ENCODE results near the gene TMEM200A. TPM values are rescaled to one million over a fixed set of nuclear protein-coding genes. Genes with fewer than 3 reads are reported as not detected.

Gene TMEM200A
- total RNA-seq = 43.1 and 49.2 TPM in 2 replicates

DNA sequence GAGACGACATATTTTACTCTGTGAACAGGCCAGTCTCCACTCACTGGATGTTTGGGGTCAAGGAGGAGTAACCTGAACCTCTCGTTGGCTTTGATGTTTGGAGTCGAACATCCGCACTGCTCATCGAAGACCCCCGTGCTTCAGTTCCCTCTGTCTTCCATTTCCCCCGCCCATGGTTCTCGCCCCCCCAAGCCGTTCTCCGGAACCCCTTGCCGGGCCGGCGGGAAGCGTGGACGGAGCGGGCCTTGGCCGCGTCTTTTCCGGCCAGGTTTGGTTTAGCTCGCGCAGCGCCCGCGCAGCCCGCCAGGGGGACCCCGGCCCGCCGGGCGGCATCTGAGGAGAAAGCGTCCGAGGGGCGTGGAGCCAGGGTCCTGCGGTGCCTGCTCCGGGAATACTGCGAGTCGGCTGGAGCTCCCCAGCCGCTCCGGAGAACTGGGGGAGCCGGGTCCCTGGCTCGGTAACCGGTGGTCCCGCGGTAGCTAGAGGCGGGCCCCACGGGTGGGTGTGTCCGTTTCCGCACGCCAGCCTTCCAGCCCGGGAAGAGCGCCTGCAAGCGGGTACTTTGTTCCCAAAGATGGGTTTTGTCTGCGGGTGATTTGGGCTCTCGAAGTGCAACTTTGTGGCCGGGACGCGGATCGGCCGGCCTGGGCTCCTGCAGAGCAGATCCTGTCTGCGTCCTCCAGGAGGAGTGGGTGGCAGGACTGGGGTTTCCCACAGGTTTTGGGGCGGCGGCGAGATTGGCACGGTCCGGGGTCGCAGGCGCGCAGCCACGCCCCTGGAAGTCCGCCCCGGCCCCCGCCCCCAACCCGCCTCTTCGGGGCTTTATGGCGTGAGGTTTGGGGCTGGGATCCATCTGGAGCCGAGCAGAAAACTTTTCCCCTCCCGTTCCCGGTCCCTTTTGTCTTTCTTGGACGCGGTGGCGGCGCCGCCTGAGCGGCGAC, at the start of gene TMEM200A:
Gene TMEM200A, plus strand, starts transcription at position 852 of the 941 bp plus-strand sequence. CDS start 74,406 bp downstream, outside the sequence.
- Histone ChIP-seq H3K27ac (ENCODE audit: low read depth, low read length) (peak within 1 kb of the TSS; percentile 73), H3K9me3 (ENCODE audit: low read depth, low read length) (no peaks in the 10 kb centered on the region), H3K79me2 (ENCODE audit: insufficient read depth, low read length) (peaks cover 45% of the 10 kb centered on the region), H3K4me2 (ENCODE audit: insufficient read depth, low read length) (peak within 1 kb of the TSS; percentile 83), H3K4me1 (ENCODE audit: insufficient read depth, low read length) (peaks cover 27% of the 10 kb centered on the region), H2AFZ (ENCODE audit: low read length) (peak within 1 kb of the TSS; percentile 85), H4K20me1 (ENCODE audit: insufficient read depth, low read length) (peaks cover 15% of the 10 kb centered on the region), H3K27me3 (ENCODE audit: insufficient read depth, low read length) (no peaks in the 10 kb centered on the region), H3K4me3 (ENCODE audit: insufficient read depth, low read length) (peak within 1 kb of the TSS; percentile 92), H3K36me3 (ENCODE audit: insufficient read depth, low read length) (no peaks in the 10 kb centered on the region)
- peak; percentile 69 for TF ChIP-seq CTCF (IDR thresholded peaks at IDR 0.05; ENCODE audit: extremely low read depth, low read depth, low read length)
- peak; percentile 93 for DNase-seq (ENCODE audit: insufficient read length, low spot score, missing footprints)

DNA sequence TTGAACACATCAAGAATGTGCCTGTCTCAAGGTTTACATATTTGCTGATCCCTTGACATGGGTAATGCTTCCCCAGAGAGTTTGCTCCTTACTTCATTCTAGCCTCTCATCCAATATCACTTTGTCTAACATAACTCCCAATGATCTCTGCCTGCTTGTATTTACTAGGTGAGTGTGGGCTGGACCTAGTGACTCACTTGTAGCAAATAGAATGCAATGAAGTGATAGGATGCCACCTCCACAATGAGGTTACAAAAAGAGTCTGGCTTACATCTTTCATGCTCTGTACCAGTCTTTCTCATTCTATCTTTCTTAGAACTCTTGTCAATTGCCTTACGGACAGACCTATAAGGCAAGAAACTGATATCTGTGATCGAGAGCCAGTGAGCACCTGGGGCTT, 44.9 kb upstream of the TMEM200A start:
- Histone ChIP-seq H3K27me3 (ENCODE audit: insufficient read depth, low read length) (no peaks in the 10 kb centered on the region), H3K4me1 (ENCODE audit: insufficient read depth, low read length) (peaks cover 33% of the 10 kb centered on the region), H2AFZ (ENCODE audit: low read length) (no peak overlapping the region), H3K9me3 (ENCODE audit: low read depth, low read length) (no peaks in the 10 kb centered on the region), H3K79me2 (ENCODE audit: insufficient read depth, low read length) (no peaks in the 10 kb centered on the region), H4K20me1 (ENCODE audit: insufficient read depth, low read length) (no peaks in the 10 kb centered on the region), H3K4me2 (ENCODE audit: insufficient read depth, low read length) (no peak overlapping the region), H3K36me3 (ENCODE audit: insufficient read depth, low read length) (no peaks in the 10 kb centered on the region), H3K4me3 (ENCODE audit: insufficient read depth, low read length) (no peak overlapping the region), H3K27ac (ENCODE audit: low read depth, low read length) (no peak overlapping the region)
- no peak for DNase-seq (ENCODE audit: insufficient read length, low spot score, missing footprints)
- no peak for TF ChIP-seq CTCF (IDR thresholded peaks at IDR 0.05; ENCODE audit: extremely low read depth, low read depth, low read length)

- TF ChIP-seq CTCF (IDR thresholded peaks at IDR 0.05; ENCODE audit: extremely low read depth, low read depth, low read length) = peak; percentile 95
Observed at GRCh38 chr6:130322673-130323268, 43.0 kb upstream of the TMEM200A start.

DNA sequence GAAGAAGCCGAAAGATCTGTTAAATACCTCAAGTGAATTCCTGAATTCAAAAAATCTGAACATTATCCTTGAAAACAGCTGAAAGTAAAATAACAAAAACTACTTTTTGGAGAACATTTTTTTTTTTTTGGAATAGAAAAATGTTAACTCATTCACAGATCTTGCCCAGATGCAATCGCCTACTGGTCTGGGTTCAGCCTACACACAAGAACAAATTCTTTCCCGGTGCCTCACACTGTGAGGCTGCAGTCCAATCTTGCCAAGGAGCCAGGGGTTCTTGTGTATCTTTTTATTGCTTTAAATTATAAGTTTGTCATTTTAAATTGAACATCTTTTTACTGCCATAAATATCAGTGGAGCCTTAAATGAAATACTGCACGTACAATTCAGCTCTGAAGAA, 41.2 kb upstream of the TMEM200A start:
- no peaks in the 10 kb centered on the region for H3K36me3 ChIP-seq (ENCODE audit: insufficient read depth, low read length)
- peak overlapping the region; percentile 70 for H3K27ac ChIP-seq (ENCODE audit: low read depth, low read length)

More at GRCh38 chr6:130322673-130323268, 43.0 kb upstream of the TMEM200A start:
- Histone ChIP-seq H3K27ac (ENCODE audit: low read depth, low read length) (peak overlapping the region; percentile 24), H3K79me2 (ENCODE audit: insufficient read depth, low read length) (no peaks in the 10 kb centered on the region), H3K4me1 (ENCODE audit: insufficient read depth, low read length) (peaks cover 33% of the 10 kb centered on the region), H3K9me3 (ENCODE audit: low read depth, low read length) (no peaks in the 10 kb centered on the region), H3K36me3 (ENCODE audit: insufficient read depth, low read length) (no peaks in the 10 kb centered on the region), H3K4me2 (ENCODE audit: insufficient read depth, low read length) (no peak overlapping the region), H4K20me1 (ENCODE audit: insufficient read depth, low read length) (no peaks in the 10 kb centered on the region), H3K4me3 (ENCODE audit: insufficient read depth, low read length) (no peak overlapping the region), H2AFZ (ENCODE audit: low read length) (peak overlapping the region; percentile 51), H3K27me3 (ENCODE audit: insufficient read depth, low read length) (no peaks in the 10 kb centered on the region)
- DNase-seq (ENCODE audit: insufficient read length, low spot score, missing footprints) = peak; percentile 21

More for the DNA sequence above, 41.2 kb upstream of the TMEM200A start:
- Histone ChIP-seq H3K9me3 (ENCODE audit: low read depth, low read length) (no peaks in the 10 kb centered on the region), H2AFZ (ENCODE audit: low read length) (no peak overlapping the region), H3K4me3 (ENCODE audit: insufficient read depth, low read length) (no peak overlapping the region), H3K27me3 (ENCODE audit: insufficient read depth, low read length) (no peaks in the 10 kb centered on the region), H3K79me2 (ENCODE audit: insufficient read depth, low read length) (no peaks in the 10 kb centered on the region), H3K4me2 (ENCODE audit: insufficient read depth, low read length) (peak overlapping the region; percentile 64), H4K20me1 (ENCODE audit: insufficient read depth, low read length) (no peaks in the 10 kb centered on the region), H3K4me1 (ENCODE audit: insufficient read depth, low read length) (peaks cover 41% of the 10 kb centered on the region)
- DNase-seq (ENCODE audit: insufficient read length, low spot score, missing footprints) = no peak
- no peak for TF ChIP-seq CTCF (IDR thresholded peaks at IDR 0.05; ENCODE audit: extremely low read depth, low read depth, low read length)

Measured in osteoblast (primary cell).